Measurements from ENCODE around the gene SLC13A1. TPM values are rescaled to one million over a fixed set of nuclear protein-coding genes. Genes with fewer than 3 reads are reported as not detected.
"Not testable (repeated sequence)": the region's sequence is repeated elsewhere in the genome, so short reads cannot be mapped to it uniquely, and the experiment has no call there.

Gene SLC13A1
- total and polyA plus RNA-seq, 2 experiments from 2014 or later, result not detected

GRCh38 chr7:123230603-123231002 is 30.8 kb upstream of the SLC13A1 start:
- H3K27ac ChIP-seq, result no peak overlapping the region
- DNase-seq (ENCODE audit: low read depth in 1 of 2, low spot score in 1 of 2), result no peak
- TF ChIP-seq CTCF (IDR thresholded peaks at IDR 0.05; ENCODE audit: low read depth, low read length), result no peak
- no peaks in the 10 kb centered on the region for H3K27me3 ChIP-seq
- H3K9me3 ChIP-seq (ENCODE audit: low read depth), result no peaks in the 10 kb centered on the region
- no peaks in the 10 kb centered on the region for H3K36me3 ChIP-seq
- H3K4me1 ChIP-seq (ENCODE audit: low read depth), result no peaks in the 10 kb centered on the region
- no peak overlapping the region for H3K4me3 ChIP-seq

GRCh38 chr7:123230147-123230546 is 30.4 kb upstream of the SLC13A1 start:
- H3K27ac ChIP-seq, result no peak overlapping the region
- DNase-seq (ENCODE audit: low read depth in 1 of 2, low spot score in 1 of 2), result no peak
- TF ChIP-seq CTCF (IDR thresholded peaks at IDR 0.05; ENCODE audit: low read depth, low read length), result no peak

GRCh38 chr7:123229426-123229825 is 29.7 kb upstream of the SLC13A1 start:
- H3K36me3 ChIP-seq, result no peaks in the 10 kb centered on the region

More at GRCh38 chr7:123230147-123230546, 30.4 kb upstream of the SLC13A1 start:
- H3K4me3 ChIP-seq, result no peak overlapping the region
- H3K4me1 ChIP-seq (ENCODE audit: low read depth), result no peaks in the 10 kb centered on the region
- H3K27me3 ChIP-seq, result no peaks in the 10 kb centered on the region
- no peaks in the 10 kb centered on the region for H3K9me3 ChIP-seq (ENCODE audit: low read depth)
- H3K36me3 ChIP-seq, result no peaks in the 10 kb centered on the region

GRCh38 chr7:123227666-123228065 is 27.9 kb upstream of the SLC13A1 start:
- DNase-seq (ENCODE audit: low read depth in 1 of 2, low spot score in 1 of 2); H3K27ac ChIP-seq; H3K36me3 ChIP-seq; H3K4me1 ChIP-seq (ENCODE audit: low read depth); H3K9me3 ChIP-seq (ENCODE audit: low read depth); H3K27me3 ChIP-seq; H3K4me3 ChIP-seq: not testable (repeated sequence)

More at GRCh38 chr7:123229426-123229825, 29.7 kb upstream of the SLC13A1 start:
- H3K4me3 ChIP-seq, result no peak overlapping the region
- TF ChIP-seq CTCF (IDR thresholded peaks at IDR 0.05; ENCODE audit: low read depth, low read length), result no peak
- H3K9me3 ChIP-seq (ENCODE audit: low read depth), result no peaks in the 10 kb centered on the region
- H3K27ac ChIP-seq, result no peak overlapping the region
- DNase-seq (ENCODE audit: low read depth in 1 of 2, low spot score in 1 of 2), result no peak
- no peaks in the 10 kb centered on the region for H3K4me1 ChIP-seq (ENCODE audit: low read depth)
- no peaks in the 10 kb centered on the region for H3K27me3 ChIP-seq

GRCh38 chr7:123220396-123220795 is 20.6 kb upstream of the SLC13A1 start:
- Histone ChIP-seq H3K4me3 (no peak overlapping the region), H3K4me1 (ENCODE audit: low read depth) (no peaks in the 10 kb centered on the region), H3K36me3 (no peaks in the 10 kb centered on the region), H3K27me3 (no peaks in the 10 kb centered on the region), H3K9me3 (ENCODE audit: low read depth) (no peaks in the 10 kb centered on the region), H3K27ac (no peak overlapping the region)
- peak in 1 of 2 donors; percentile 67 for DNase-seq (ENCODE audit: low read depth in 1 of 2, low spot score in 1 of 2)
- no peak for TF ChIP-seq CTCF (IDR thresholded peaks at IDR 0.05; ENCODE audit: low read depth, low read length)

- DNase-seq (ENCODE audit: low read depth in 1 of 2, low spot score in 1 of 2), result no peak
- H3K4me3 ChIP-seq, result no peak overlapping the region
- H3K4me1 ChIP-seq (ENCODE audit: low read depth), result no peaks in the 10 kb centered on the region
- H3K36me3 ChIP-seq, result no peaks in the 10 kb centered on the region
- no peak overlapping the region for H3K27ac ChIP-seq
- no peak for TF ChIP-seq CTCF (IDR thresholded peaks at IDR 0.05; ENCODE audit: low read depth, low read length)
- H3K27me3 ChIP-seq, result no peaks in the 10 kb centered on the region
- H3K9me3 ChIP-seq (ENCODE audit: low read depth), result no peaks in the 10 kb centered on the region
Measured at GRCh38 chr7:123218866-123219265, 19.1 kb upstream of the SLC13A1 start.

Measured in cardiac muscle cell (in vitro differentiated cells and primary cell).